ENCODE measurements around the gene RBM20. TPM values are rescaled to one million over a fixed set of nuclear protein-coding genes. Genes with fewer than 3 reads are reported as not detected.
A peak's percentile ranks its signal among the peaks of the same experiment; 100 is the strongest.

Gene RBM20
- total and polyA plus RNA-seq, 2 of the 13 experiments (the other 11 are each of a cell fraction or from before 2014, with no cell fraction given): 0.02 to 0.22 TPM

GRCh38 chr10:110872145-110872983 lies 228.2 kb downstream of the RBM20 start (continued):
- TF ChIP-seq JDP2 (CRISPR knock-in tag; IDR thresholded peaks at IDR 0.05; ENCODE audit: borderline replicate concordance) (no peak), ZNF562 (CRISPR knock-in tag; IDR thresholded peaks at IDR 0.05; ENCODE audit: borderline replicate concordance) (no peak), BCLAF1 (IDR thresholded peaks at IDR 0.05) (no peak), ZNF44 (CRISPR knock-in tag; IDR thresholded peaks at IDR 0.05) (peak; percentile 69; the same call in 1 of the 2 replicates), ZBTB44 (CRISPR knock-in tag; IDR thresholded peaks at IDR 0.05) (no peak), SOX13 (IDR thresholded peaks at IDR 0.05) (no peak), SOX13 (CRISPR knock-in tag; conservative IDR thresholded peaks at IDR 0.05 in 1 of 2, IDR thresholded peaks at IDR 0.05 in 1 of 2) (0 out of 4 replicates have a peak, but pooled peaks of 1 of the 2 experiments have one; percentile 6), ZBTB37 (CRISPR knock-in tag; IDR thresholded peaks at IDR 0.05) (no peak), MAX (IDR thresholded peaks at IDR 0.05) (peak; percentile 93), ZC3H4 (CRISPR knock-in tag; IDR thresholded peaks at IDR 0.05; ENCODE audit: borderline replicate concordance) (no peak), AGO1 (IDR thresholded peaks at IDR 0.05; ENCODE audit: low read depth, low read length, poor library complexity, severe bottlenecking) (no peak), ZFP90 (CRISPR knock-in tag; IDR thresholded peaks at IDR 0.05; ENCODE audit: borderline replicate concordance) (peak; percentile 63; the same call in 1 of the 2 replicates), ZNF331 (CRISPR knock-in tag; IDR thresholded peaks at IDR 0.05) (no peak; the same call in 1 of the 2 replicates), ZNF207 (IDR thresholded peaks at IDR 0.05; ENCODE audit: borderline replicate concordance) (no peak), GATAD1 (CRISPR knock-in tag; IDR thresholded peaks at IDR 0.05) (peak; percentile 5; the same call in 1 of the 2 replicates), RARG (CRISPR knock-in tag; IDR thresholded peaks at IDR 0.05; ENCODE audit: low read depth) (no peak), FOXP1 (IDR thresholded peaks at IDR 0.05) (no peak), FOXP1 (CRISPR knock-in tag; IDR thresholded peaks at IDR 0.05) (no peak), SNAPC2 (CRISPR knock-in tag; IDR thresholded peaks at IDR 0.05) (no peak), ZNF280D (CRISPR knock-in tag; IDR thresholded peaks at IDR 0.05) (no peak), CENPX (CRISPR knock-in tag; IDR thresholded peaks at IDR 0.05) (no peak)
